HEK293 (cell line): ENCODE data around the gene RHBDF1.

Source experiments
- CTCF ChIA-PET: fragments of 350-600 bp; formaldehyde crosslinking; extraction: SDS; loops from one replicate; lab custom pipeline; 2021; ENCODE audit warnings: antibody characterized with exemption; lab: Yijun Ruan, JAX
- POLR2A ChIA-PET: fragments of 300-600 bp; formaldehyde crosslinking; extraction: SDS; loops from one replicate; lab custom pipeline; 2020; ENCODE audit warnings: antibody characterized with exemption, inconsistent platforms; lab: Yijun Ruan, JAX
- H3K27ac ChIP-seq: fragments of 200-500 bp; sonication (Bioruptor generic); 2 replicates; pipeline ENCODE4 v1.5.1; 2014; ENCODE audit warnings: low read depth, low read length, control low read depth, inconsistent platforms; ENCODE audit errors: extremely low read depth
- H3K36me3 ChIP-seq, 2 experiments: fragments of 200-500 bp in 1 of 2; sonication (Bioruptor generic) in 1 of 2; 1 replicate in 1 of 2; 2 replicates in 1 of 2; pipeline ENCODE4 v1.5.1; 2014 to 2017; ENCODE audit warnings: inconsistent platforms in 2 of 2, low read length in 2 of 2; ENCODE audit not compliant: control insufficient read depth in 2 of 2, insufficient read depth in 1 of 2
- H3K4me1 ChIP-seq: fragments of 200-500 bp; sonication (Bioruptor generic); 2 replicates; pipeline ENCODE4 v1.5.1; 2014; ENCODE audit warnings: mild to moderate bottlenecking, low read length, inconsistent platforms; ENCODE audit not compliant: control insufficient read depth, insufficient read depth
- H3K4me3 ChIP-seq: 2 replicates; pipeline ENCODE4 v1.5.1; 2011; ENCODE audit warnings: low read depth, mild to moderate bottlenecking, control low read depth, low read length, moderate library complexity
- H3K9me3 ChIP-seq: fragments of 200-500 bp; sonication (Bioruptor generic); 2 replicates; pipeline ENCODE4 v1.5.1; 2014; ENCODE audit warnings: low read depth, low read length, inconsistent platforms; ENCODE audit not compliant: control insufficient read depth, insufficient read depth
- GLIS1 ChIP-seq: fragments of 450-650 bp; formaldehyde crosslinking; IDR thresholded peaks from 2 replicates; pipeline ENCODE4 v1.5.1; 2016; ENCODE audit warnings: missing biosample characterization, missing genetic modification characterization
- GLIS2 ChIP-seq: fragments of 450-650 bp; formaldehyde crosslinking; IDR thresholded peaks from 2 replicates; pipeline ENCODE4 v1.5.1; 2016; ENCODE audit warnings: missing biosample characterization, missing genetic modification characterization
- KLF1 ChIP-seq: fragments of 450-650 bp; formaldehyde crosslinking; IDR thresholded peaks from 2 replicates; pipeline ENCODE4 v1.5.1; 2016; ENCODE audit warnings: missing biosample characterization, missing genetic modification characterization
- OVOL3 ChIP-seq: fragments of 450-650 bp; formaldehyde crosslinking; IDR thresholded peaks from 2 replicates; pipeline ENCODE4 v1.5.1; 2016; ENCODE audit warnings: missing biosample characterization, missing genetic modification characterization
- PRDM1 ChIP-seq: fragments of 450-650 bp; formaldehyde crosslinking; IDR thresholded peaks from 2 replicates; pipeline ENCODE4; 2016; ENCODE audit warnings: missing biosample characterization, missing genetic modification characterization
- PRDM10 ChIP-seq: fragments of 450-650 bp; formaldehyde crosslinking; IDR thresholded peaks from 2 replicates; pipeline ENCODE4 v1.5.1; 2016; ENCODE audit warnings: missing biosample characterization, missing genetic modification characterization
- SP2 ChIP-seq: fragments of 450-650 bp; formaldehyde crosslinking; IDR thresholded peaks from 2 replicates; pipeline ENCODE4 v1.5.1; 2016; ENCODE audit warnings: missing biosample characterization, missing genetic modification characterization
- SP7 ChIP-seq: fragments of 450-650 bp; formaldehyde crosslinking; IDR thresholded peaks from 2 replicates; pipeline ENCODE4 v1.5.1; 2016; ENCODE audit warnings: missing biosample characterization, missing genetic modification characterization
- ZBTB11 ChIP-seq: fragments of 450-650 bp; formaldehyde crosslinking; conservative IDR thresholded peaks from 2 replicates; pipeline ENCODE4 v1.5.1; 2016; ENCODE audit warnings: low read depth, missing biosample characterization, missing genetic modification characterization
- ZBTB20 ChIP-seq: fragments of 450-650 bp; formaldehyde crosslinking; IDR thresholded peaks from 2 replicates; pipeline ENCODE4 v1.5.1; 2016; ENCODE audit warnings: missing biosample characterization, missing genetic modification characterization
- ZIC2 ChIP-seq: fragments of 450-650 bp; formaldehyde crosslinking; IDR thresholded peaks from 2 replicates; pipeline ENCODE4 v1.5.1; 2016; ENCODE audit warnings: missing biosample characterization, missing genetic modification characterization
- ZNF16 ChIP-seq: fragments of 450-650 bp; formaldehyde crosslinking; IDR thresholded peaks from 2 replicates; pipeline ENCODE4 v1.5.1; 2016; ENCODE audit warnings: low read depth, missing biosample characterization, missing genetic modification characterization
- ZNF391 ChIP-seq: fragments of 450-650 bp; formaldehyde crosslinking; IDR thresholded peaks from 2 replicates; pipeline ENCODE4 v1.5.1; 2016; ENCODE audit warnings: low read depth, missing biosample characterization, missing genetic modification characterization, borderline replicate concordance
- ZNF398 ChIP-seq: fragments of 450-650 bp; formaldehyde crosslinking; IDR thresholded peaks from 2 replicates; pipeline ENCODE4 v1.5.1; 2017; ENCODE audit warnings: missing biosample characterization, missing genetic modification characterization
- ZNF48 ChIP-seq: fragments of 450-650 bp; formaldehyde crosslinking; IDR thresholded peaks from 2 replicates; pipeline ENCODE4 v1.5.1; 2016; ENCODE audit warnings: missing biosample characterization, missing genetic modification characterization
- ZNF626 ChIP-seq: fragments of 450-650 bp; sonication (Bioruptor Pico); formaldehyde crosslinking; IDR thresholded peaks from 2 replicates; pipeline ENCODE4 v1.5.1; 2018; ENCODE audit warnings: missing biosample characterization, missing genetic modification characterization, inconsistent platforms
- ZNF747 ChIP-seq: fragments of 450-650 bp; formaldehyde crosslinking; IDR thresholded peaks from 2 replicates; pipeline ENCODE4 v1.5.1; 2016; ENCODE audit warnings: missing biosample characterization, missing genetic modification characterization
- TF ChIP-seq, protein P1 (sequence below): fragments of 450-650 bp; formaldehyde crosslinking; IDR thresholded peaks from 2 replicates; pipeline ENCODE4 v1.5.1; 2016; ENCODE audit warnings: missing biosample characterization, missing genetic modification characterization

The RHBDF1 gene

GRCh38 chr16:75580-76501 is 3.4 kb upstream of the RHBDF1 start (continued):
- no peak for TF ChIP-seq ZNF16 (tag by site-specific recombination)
- TF ChIP-seq OVOL3 (tag by site-specific recombination), result no peak
- no peak for TF ChIP-seq ZNF48 (tag by site-specific recombination)

- Histone ChIP-seq H3K4me3 (no peak overlapping the region), H3K27ac (no peak overlapping the region), H3K4me1 (peaks cover 18% of the 10 kb centered on the region), H3K36me3 (peaks cover 0 to 6% of the 10 kb centered on the region in 2 experiments; a peak in 1 of 3 replicates), H3K9me3 (no peaks in the 10 kb centered on the region)
- POLR2A ChIA-PET, result interaction anchor here (0.5 to 1.2 kb wide), 2 partner anchors 22 to 172 kb away, joined by 3 to 5 read pairs; partner anchors contain the start of genes POLR3K and SNRNP25
- peak; percentile 67 for TF ChIP-seq ZBTB20 (tag by site-specific recombination)
- TF ChIP-seq ZNF391 (tag by site-specific recombination), result no peak
- TF ChIP-seq KLF1, result peak; percentile 75
- TF ChIP-seq GLIS1, result peak; percentile 76
- TF ChIP-seq SP2 (tag by site-specific recombination), result peak; percentile 32; the same call in 1 of the 2 replicates
- TF ChIP-seq ZBTB11, result peak; percentile 37; the same call in 1 of the 2 replicates
- TF ChIP-seq PRDM1, result peak; percentile 17; the same call in 1 of the 2 replicates
- 0 out of 2 replicates have a peak, but pooled peaks have one; percentile 31 for TF ChIP-seq SP7 (tag by site-specific recombination)
- peak; percentile 85 for TF ChIP-seq ZNF398 (tag by site-specific recombination)
- no peak for TF ChIP-seq ZNF626 (tag by site-specific recombination)
- CTCF ChIA-PET, result interaction anchor here (1.2 to 2.7 kb wide), 5 partner anchors 9 to 25 kb away, joined by 4 to 25 read pairs (median 13); no protein-coding TSS in a partner anchor
Measured at GRCh38 chr16:74747-75334, 2.4 kb upstream of the RHBDF1 start.

DNA sequence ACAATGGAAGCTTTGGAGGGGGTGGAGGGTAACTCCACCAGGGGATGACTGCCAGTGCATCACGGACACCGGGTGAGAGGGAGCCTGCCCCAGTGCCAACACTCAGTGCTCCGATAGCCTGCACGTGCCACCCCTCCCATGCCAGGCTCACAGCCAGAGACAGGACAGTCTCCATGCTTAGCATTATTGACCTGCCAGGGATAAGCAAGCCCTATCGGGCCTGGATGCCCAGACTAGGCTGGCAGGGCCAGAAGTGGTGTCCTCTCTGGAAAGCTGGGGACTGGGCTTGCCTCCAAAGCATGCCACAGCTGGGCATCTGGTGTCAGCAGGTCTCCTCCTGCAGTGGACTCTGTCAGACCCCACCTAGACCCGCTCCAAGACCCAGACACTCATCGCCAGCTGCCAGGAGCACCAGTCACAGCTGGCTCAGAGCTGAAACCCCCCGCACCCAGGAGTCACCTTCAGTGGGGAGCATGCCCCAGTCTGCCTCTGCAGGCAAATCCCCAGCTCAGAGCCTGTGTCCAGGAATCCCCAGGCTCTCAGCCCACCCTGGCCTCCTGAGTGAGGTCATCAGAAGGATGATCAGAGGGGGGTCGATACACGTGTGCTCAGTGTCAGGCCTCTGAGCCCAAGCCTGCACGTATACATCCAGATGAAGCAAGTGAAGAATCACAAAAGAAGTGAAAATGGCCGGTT is 1.8 kb upstream of the RHBDF1 start:
- no peaks in the 10 kb centered on the region for H3K9me3 ChIP-seq
- no peak overlapping the region for H3K27ac ChIP-seq
- H3K4me1 ChIP-seq, result peaks cover 18% of the 10 kb centered on the region
- POLR2A ChIA-PET, result interaction anchor here (0.5 to 1.2 kb wide), 2 partner anchors 21 to 172 kb away, joined by 3 to 5 read pairs; partner anchors contain the start of genes POLR3K and SNRNP25
- no peak overlapping the region for H3K4me3 ChIP-seq
- H3K36me3 ChIP-seq, result no peaks in the 10 kb centered on the region
- CTCF ChIA-PET, result interaction anchor here (1.7 to 2.7 kb wide), 4 partner anchors 8 to 26 kb away, joined by 4 to 25 read pairs (median 14); no protein-coding TSS in a partner anchor
- no peak for TF ChIP-seq ZNF16 (tag by site-specific recombination)
- TF ChIP-seq, protein P1, sequence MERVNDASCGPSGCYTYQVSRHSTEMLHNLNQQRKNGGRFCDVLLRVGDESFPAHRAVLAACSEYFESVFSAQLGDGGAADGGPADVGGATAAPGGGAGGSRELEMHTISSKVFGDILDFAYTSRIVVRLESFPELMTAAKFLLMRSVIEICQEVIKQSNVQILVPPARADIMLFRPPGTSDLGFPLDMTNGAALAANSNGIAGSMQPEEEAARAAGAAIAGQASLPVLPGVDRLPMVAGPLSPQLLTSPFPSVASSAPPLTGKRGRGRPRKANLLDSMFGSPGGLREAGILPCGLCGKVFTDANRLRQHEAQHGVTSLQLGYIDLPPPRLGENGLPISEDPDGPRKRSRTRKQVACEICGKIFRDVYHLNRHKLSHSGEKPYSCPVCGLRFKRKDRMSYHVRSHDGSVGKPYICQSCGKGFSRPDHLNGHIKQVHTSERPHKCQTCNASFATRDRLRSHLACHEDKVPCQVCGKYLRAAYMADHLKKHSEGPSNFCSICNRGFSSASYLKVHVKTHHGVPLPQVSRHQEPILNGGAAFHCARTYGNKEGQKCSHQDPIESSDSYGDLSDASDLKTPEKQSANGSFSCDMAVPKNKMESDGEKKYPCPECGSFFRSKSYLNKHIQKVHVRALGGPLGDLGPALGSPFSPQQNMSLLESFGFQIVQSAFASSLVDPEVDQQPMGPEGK (tag by site-specific recombination), result peak; percentile 54; the same call in 1 of the 2 replicates
- peak; percentile 81 for TF ChIP-seq ZIC2 (tag by site-specific recombination)
- TF ChIP-seq GLIS1, result peak; percentile 94
- peak; percentile 37 for TF ChIP-seq GLIS2 (tag by site-specific recombination)
- no peak for TF ChIP-seq ZNF747
- peak; percentile 58 for TF ChIP-seq PRDM10 (tag by site-specific recombination)
